Smooth muscle cell (in vitro differentiated cells): ENCODE data around the gene PGM2L1. TPM values are rescaled to one million over a fixed set of nuclear protein-coding genes. Genes with fewer than 3 reads are reported as not detected.

ENCODE experiments used
- DNase-seq: peaks from one replicate; lab custom pipeline; 2025; ENCODE audit not compliant: unreplicated experiment; lab: John Stamatoyannopoulos, UW
- H2AFZ ChIP-seq: fragments of 200-600 bp; sonication (generic); 2 replicates; pipeline ENCODE4 v1.6.0; 2016; ENCODE audit warnings: antibody characterized with exemption, low read depth, mild to moderate bottlenecking
- H3F3A ChIP-seq: fragments of 200-600 bp; sonication (generic); 2 replicates; pipeline ENCODE4 v1.6.0; 2017; ENCODE audit warnings: antibody characterized with exemption, low read depth
- H3K27ac ChIP-seq: fragments of 200-600 bp; sonication (generic); 2 replicates; pipeline ENCODE4 v1.5.1; 2016; ENCODE audit warnings: low read depth, mild to moderate bottlenecking
- H3K27me3 ChIP-seq: fragments of 200-600 bp; sonication (generic); 2 replicates; pipeline ENCODE4 v1.6.1; 2016; ENCODE audit warnings: low read depth, mild to moderate bottlenecking
- H3K36me3 ChIP-seq: fragments of 200-600 bp; sonication (generic); 2 replicates; pipeline ENCODE4 v1.5.1; 2016; ENCODE audit warnings: low read depth
- H3K4me1 ChIP-seq: fragments of 200-600 bp; sonication (generic); 2 replicates; pipeline ENCODE4 v1.5.1; 2016; ENCODE audit warnings: low read depth
- H3K4me2 ChIP-seq: fragments of 200-600 bp; sonication (generic); 2 replicates; pipeline ENCODE4 v1.6.0; 2016; ENCODE audit warnings: mild to moderate bottlenecking
- H3K4me3 ChIP-seq: fragments of 200-600 bp; sonication (generic); 2 replicates; pipeline ENCODE4 v1.5.1; 2016; ENCODE audit warnings: mild to moderate bottlenecking
- H3K79me2 ChIP-seq: fragments of 200-600 bp; sonication (generic); 2 replicates; pipeline ENCODE4 v1.6.0; 2016; ENCODE audit warnings: low read depth, mild to moderate bottlenecking
- H3K9ac ChIP-seq: fragments of 200-600 bp; sonication (generic); 2 replicates; pipeline ENCODE4 v1.6.0; 2016; ENCODE audit warnings: low read depth
- H3K9me3 ChIP-seq: fragments of 200-600 bp; sonication (generic); replicated peaks from 2 replicates; pipeline ENCODE4 v1.5.1; 2016; ENCODE audit warnings: low read depth
- H4K20me1 ChIP-seq: fragments of 200-600 bp; sonication (generic); 2 replicates; pipeline ENCODE4 v1.6.0; 2016; ENCODE audit warnings: low read depth
- WGBS: methylation state at CpG from one replicate; pipeline ENCODE4 v1.1.7; 2016; ENCODE audit warnings: low lambda C conversion rate; 5-methylcytosine and 5-hydroxymethylcytosine counted together
- polyA plus RNA-seq: library from polyadenylated mRNA; unstranded; fragments of >200 nt; fragmentation: Nextera tagmentation; extraction: Ambion mirVana; gene quantifications from 2 replicates; pipeline ENCODE4 v1.2.1, GENCODE V29; 2016
- total RNA-seq: library from RNA; depleted of rRNA; stranded (reverse); fragments of >200 nt; gene quantifications from 2 replicates; pipeline ENCODE4 v1.2.3, GENCODE V29; 2014
- TF ChIP-seq, protein P1 (sequence below): fragments of 200-600 bp; sonication (generic); IDR thresholded peaks from 2 replicates; pipeline ENCODE4 v1.5.1; 2017; ENCODE audit warnings: borderline replicate concordance, mild to moderate bottlenecking, antibody characterized with exemption; ENCODE audit not compliant: insufficient read depth, poor library complexity, severe bottlenecking

PGM2L1 gene
- total and polyA plus RNA-seq, 2 experiments from 2014 or later, result 6.7 to 17.5 TPM

DNA sequence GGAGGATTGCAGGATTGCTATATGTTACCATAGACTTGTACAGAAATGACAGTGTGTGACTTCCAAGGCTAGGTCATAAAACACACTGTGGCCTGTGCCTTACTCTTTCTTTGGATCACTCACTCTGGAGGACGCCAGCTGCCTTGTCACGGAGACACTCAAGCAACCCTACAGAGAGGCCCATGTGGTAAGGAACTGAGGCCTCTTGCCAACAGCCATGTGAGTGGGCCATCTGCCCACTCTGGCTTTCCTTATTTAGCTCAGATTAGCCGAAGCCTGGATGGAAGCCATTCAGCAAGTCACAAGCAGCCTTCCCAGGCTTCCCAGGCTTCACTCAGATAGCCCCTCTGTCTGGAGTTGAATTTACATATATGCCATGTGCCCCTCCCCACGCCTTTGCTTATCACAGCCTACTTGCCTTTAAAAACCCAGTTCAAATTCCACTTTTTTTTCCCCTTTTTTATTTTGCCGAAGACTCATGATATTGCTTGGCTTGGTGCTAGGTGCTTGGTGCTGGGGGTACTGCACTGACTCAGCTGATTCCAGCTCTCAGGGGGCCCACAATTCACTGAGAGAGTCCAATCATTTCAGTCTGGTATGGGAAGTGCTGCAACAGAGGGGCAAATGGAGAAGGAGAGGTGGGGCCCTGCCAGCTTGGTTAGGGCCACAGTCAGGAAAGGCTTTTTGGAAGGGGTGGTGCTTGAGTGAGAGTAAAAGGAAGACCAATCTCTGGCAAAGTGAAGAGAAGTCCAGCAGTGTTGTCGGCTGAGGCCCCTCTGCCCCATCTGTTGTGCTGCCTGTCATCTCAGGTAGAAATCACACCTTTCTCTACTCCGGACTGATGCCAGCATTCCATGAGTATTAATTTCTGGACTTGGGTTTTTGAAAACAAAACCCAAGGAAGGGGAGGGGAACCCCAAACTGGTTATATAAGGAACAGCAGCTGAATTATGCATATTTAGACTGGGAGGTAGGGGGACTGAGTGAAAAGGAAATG, 72.3 kb downstream of the PGM2L1 start:
- Histone ChIP-seq H4K20me1 (no peaks in the 10 kb centered on the region), H3K4me2 (peak overlapping the region; percentile 70), H3K27me3 (no peaks in the 10 kb centered on the region), H3K4me3 (no peak overlapping the region), H3K79me2 (no peaks in the 10 kb centered on the region), H3K9ac (no peak overlapping the region), H3K4me1 (peaks cover 8% of the 10 kb centered on the region), H3K36me3 (no peaks in the 10 kb centered on the region), H3F3A (peaks cover 3% of the 10 kb centered on the region), H3K9me3 (no peaks in the 10 kb centered on the region), H3K27ac (peak overlapping the region; percentile 83), H2AFZ (no peak overlapping the region)
- TF ChIP-seq, protein P1, sequence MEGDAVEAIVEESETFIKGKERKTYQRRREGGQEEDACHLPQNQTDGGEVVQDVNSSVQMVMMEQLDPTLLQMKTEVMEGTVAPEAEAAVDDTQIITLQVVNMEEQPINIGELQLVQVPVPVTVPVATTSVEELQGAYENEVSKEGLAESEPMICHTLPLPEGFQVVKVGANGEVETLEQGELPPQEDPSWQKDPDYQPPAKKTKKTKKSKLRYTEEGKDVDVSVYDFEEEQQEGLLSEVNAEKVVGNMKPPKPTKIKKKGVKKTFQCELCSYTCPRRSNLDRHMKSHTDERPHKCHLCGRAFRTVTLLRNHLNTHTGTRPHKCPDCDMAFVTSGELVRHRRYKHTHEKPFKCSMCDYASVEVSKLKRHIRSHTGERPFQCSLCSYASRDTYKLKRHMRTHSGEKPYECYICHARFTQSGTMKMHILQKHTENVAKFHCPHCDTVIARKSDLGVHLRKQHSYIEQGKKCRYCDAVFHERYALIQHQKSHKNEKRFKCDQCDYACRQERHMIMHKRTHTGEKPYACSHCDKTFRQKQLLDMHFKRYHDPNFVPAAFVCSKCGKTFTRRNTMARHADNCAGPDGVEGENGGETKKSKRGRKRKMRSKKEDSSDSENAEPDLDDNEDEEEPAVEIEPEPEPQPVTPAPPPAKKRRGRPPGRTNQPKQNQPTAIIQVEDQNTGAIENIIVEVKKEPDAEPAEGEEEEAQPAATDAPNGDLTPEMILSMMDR, result no peak
- no peak for DNase-seq
- 46% methylated on average over 7 of the region's 7 CpGs for WGBS

DNA sequence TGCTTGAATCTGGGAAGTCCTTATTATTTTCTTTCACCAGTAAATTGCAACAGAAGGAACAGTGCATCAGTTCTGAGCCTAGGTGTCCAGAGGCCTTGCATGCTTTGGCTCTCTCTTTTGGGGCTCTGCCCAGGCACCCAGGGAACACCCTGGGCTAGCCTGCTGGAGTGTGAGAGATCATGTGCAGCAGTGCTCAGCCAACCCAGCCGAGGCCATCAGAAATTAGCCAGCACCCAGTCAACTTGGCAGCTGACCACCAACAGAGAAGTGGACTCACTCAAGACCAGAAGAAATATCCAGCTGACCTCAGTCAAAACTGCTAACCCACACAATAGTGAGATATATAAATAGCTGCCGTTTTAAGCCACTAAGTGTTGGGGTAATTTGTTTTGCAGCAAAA, 75.6 kb downstream of the PGM2L1 start:
- Histone ChIP-seq H4K20me1 (no peaks in the 10 kb centered on the region), H3K9ac (no peak overlapping the region), H3K27me3 (no peaks in the 10 kb centered on the region), H3K27ac (no peak overlapping the region), H3K79me2 (no peaks in the 10 kb centered on the region), H2AFZ (no peak overlapping the region), H3K4me3 (no peak overlapping the region), H3K4me2 (no peak overlapping the region), H3F3A (peaks cover 12% of the 10 kb centered on the region), H3K4me1 (peaks cover 17% of the 10 kb centered on the region), H3K36me3 (no peaks in the 10 kb centered on the region), H3K9me3 (no peaks in the 10 kb centered on the region)
- 72% methylated on average over 2 of the region's 2 CpGs for WGBS
- TF ChIP-seq, protein P1, result no peak
- DNase-seq, result no peak

DNA sequence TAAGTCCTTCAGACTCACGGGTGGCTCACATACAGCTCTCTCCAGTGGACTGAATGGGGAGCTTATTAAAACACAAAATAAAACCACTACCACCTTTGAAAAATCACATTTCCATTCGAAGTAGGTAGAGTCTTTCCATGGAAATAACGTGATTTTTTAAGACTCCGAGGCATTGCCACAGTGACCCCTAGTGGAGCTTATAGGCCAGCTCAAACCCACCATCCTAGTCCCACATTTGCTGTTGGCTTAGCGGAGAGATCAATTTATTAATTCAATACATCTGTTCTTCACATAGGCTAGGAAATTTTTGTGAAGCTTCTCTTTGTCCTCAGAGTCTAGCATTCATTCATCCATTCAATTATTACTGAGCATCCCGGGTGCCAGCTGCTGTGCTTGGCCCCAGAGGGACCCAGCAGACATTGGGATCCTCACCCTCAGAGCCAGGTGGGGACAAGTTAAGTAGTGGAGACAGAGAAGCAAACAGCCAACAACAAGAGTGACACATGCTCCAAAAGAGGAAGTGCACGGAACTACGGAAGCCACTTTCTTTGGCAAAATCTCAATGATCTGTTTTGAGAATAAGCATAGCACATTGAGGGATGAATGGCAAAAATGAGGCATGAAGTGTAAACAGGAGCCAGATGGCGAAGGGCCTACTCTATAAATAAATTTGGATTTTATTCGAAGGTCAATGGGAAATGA, 76.6 kb downstream of the PGM2L1 start:
- no peak overlapping the region for H3K9ac ChIP-seq
- no peaks in the 10 kb centered on the region for H3K79me2 ChIP-seq
- peaks cover 18% of the 10 kb centered on the region for H3F3A ChIP-seq
- H3K36me3 ChIP-seq, result peaks cover 5% of the 10 kb centered on the region
- TF ChIP-seq, protein P1, result peak; percentile 47
- no peak overlapping the region for H3K27ac ChIP-seq
- WGBS, result 63% methylated on average over 10 of the region's 10 CpGs
- no peak overlapping the region for H3K4me2 ChIP-seq
- no peak for DNase-seq
- peaks cover 9% of the 10 kb centered on the region for H3K9me3 ChIP-seq
- no peak overlapping the region for H2AFZ ChIP-seq
- H3K27me3 ChIP-seq, result no peaks in the 10 kb centered on the region
- peaks cover 17% of the 10 kb centered on the region for H3K4me1 ChIP-seq
- no peaks in the 10 kb centered on the region for H4K20me1 ChIP-seq
- no peak overlapping the region for H3K4me3 ChIP-seq
